Mononuclear cell (primary cell): Measurements from ENCODE around the gene UGT3A2. TPM values are rescaled to one million over a fixed set of nuclear protein-coding genes. Genes with fewer than 3 reads are reported as not detected.
"Not testable (repeated sequence)": the region's sequence is repeated elsewhere in the genome, so short reads cannot be mapped to it uniquely, and the experiment has no call there.

Experiments
- H3K27me3 ChIP-seq: 2 replicates; pipeline ENCODE4 v1.6.0; 2011; ENCODE audit warnings: low read length, control low read depth; ENCODE audit not compliant: insufficient read depth
- H3K4me1 ChIP-seq: 2 replicates; pipeline ENCODE4 v1.5.1; 2011; ENCODE audit warnings: mild to moderate bottlenecking, low read length, control low read depth; ENCODE audit not compliant: insufficient read depth
- H3K4me3 ChIP-seq: 2 replicates; pipeline ENCODE4 v1.5.1; 2011; ENCODE audit warnings: mild to moderate bottlenecking, low read length, moderate library complexity
- H3K9me3 ChIP-seq: 2 replicates; pipeline ENCODE4 v1.5.1; 2011; ENCODE audit warnings: low read depth, mild to moderate bottlenecking, control low read depth, low read length
- total RNA-seq: library from RNA; depleted of rRNA; stranded (reverse); fragments of >200 nt; gene quantifications from one replicate; pipeline ENCODE4 v1.2.3, GENCODE V29; 2012

UGT3A2 gene
- total RNA-seq, 1 donor, result not detected

- Histone ChIP-seq H3K9me3 (no peaks in the 10 kb centered on the region), H3K27me3 (no peaks in the 10 kb centered on the region), H3K4me1 (no peaks in the 10 kb centered on the region), H3K4me3 (no peak overlapping the region)
Observed at GRCh38 chr5:36033047-36033446, 33.6 kb downstream of the UGT3A2 start.

- Histone ChIP-seq H3K27me3 (no peaks in the 10 kb centered on the region), H3K4me1 (no peaks in the 10 kb centered on the region), H3K4me3 (no peak overlapping the region), H3K9me3 (no peaks in the 10 kb centered on the region)
Observed at GRCh38 chr5:36031223-36031622, 35.5 kb downstream of the UGT3A2 start.

- H3K9me3 ChIP-seq, result no peaks in the 10 kb centered on the region
- H3K4me3 ChIP-seq, result no peak overlapping the region
- no peaks in the 10 kb centered on the region for H3K4me1 ChIP-seq
- no peaks in the 10 kb centered on the region for H3K27me3 ChIP-seq
Observed at GRCh38 chr5:36029914-36030313, 36.8 kb downstream of the UGT3A2 start.

- Histone ChIP-seq H3K4me1 (no peaks in the 10 kb centered on the region), H3K4me3 (no peak overlapping the region), H3K9me3 (no peaks in the 10 kb centered on the region), H3K27me3 (no peaks in the 10 kb centered on the region)
Observed at GRCh38 chr5:36028816-36029465, 37.7 kb downstream of the UGT3A2 start.

GRCh38 chr5:36027711-36028110, 39.0 kb downstream of the UGT3A2 start:
- no peaks in the 10 kb centered on the region for H3K27me3 ChIP-seq
- H3K4me1 ChIP-seq, result no peaks in the 10 kb centered on the region
- H3K4me3 ChIP-seq, result no peak overlapping the region

GRCh38 chr5:36026706-36027465, 39.8 kb downstream of the UGT3A2 start:
- H3K27me3 ChIP-seq, result no peaks in the 10 kb centered on the region
- H3K4me1 ChIP-seq, result no peaks in the 10 kb centered on the region
- H3K9me3 ChIP-seq, result no peaks in the 10 kb centered on the region
- no peak overlapping the region for H3K4me3 ChIP-seq

More at GRCh38 chr5:36027711-36028110, 39.0 kb downstream of the UGT3A2 start:
- H3K9me3 ChIP-seq, result no peaks in the 10 kb centered on the region

GRCh38 chr5:36022246-36022645, 44.4 kb downstream of the UGT3A2 start:
- H3K4me1 ChIP-seq, H3K27me3 ChIP-seq, H3K9me3 ChIP-seq, H3K4me3 ChIP-seq: not testable (repeated sequence)

GRCh38 chr5:36019584-36019983, 47.1 kb downstream of the UGT3A2 start:
- not testable (repeated sequence) for H3K27me3 ChIP-seq

GRCh38 chr5:36017622-36018021, 49.1 kb downstream of the UGT3A2 start:
- Histone ChIP-seq H3K4me3 (no peak overlapping the region), H3K27me3 (no peaks in the 10 kb centered on the region), H3K9me3 (peaks cover 5% of the 10 kb centered on the region), H3K4me1 (no peaks in the 10 kb centered on the region)

More at GRCh38 chr5:36019584-36019983, 47.1 kb downstream of the UGT3A2 start:
- not testable (repeated sequence) for H3K4me3 ChIP-seq, H3K9me3 ChIP-seq, H3K4me1 ChIP-seq

GRCh38 chr5:36017004-36017403, 49.7 kb downstream of the UGT3A2 start:
- no peak overlapping the region for H3K4me3 ChIP-seq
- peaks cover 5% of the 10 kb centered on the region for H3K9me3 ChIP-seq
- no peaks in the 10 kb centered on the region for H3K4me1 ChIP-seq
- no peaks in the 10 kb centered on the region for H3K27me3 ChIP-seq

- H3K9me3 ChIP-seq, result peaks cover 5% of the 10 kb centered on the region
- no peaks in the 10 kb centered on the region for H3K27me3 ChIP-seq
- H3K4me3 ChIP-seq, result no peak overlapping the region
- no peaks in the 10 kb centered on the region for H3K4me1 ChIP-seq
Observed at GRCh38 chr5:36013182-36013581, 53.5 kb downstream of the UGT3A2 start.

- Histone ChIP-seq H3K4me1 (no peaks in the 10 kb centered on the region), H3K9me3 (peaks cover 5% of the 10 kb centered on the region), H3K4me3 (no peak overlapping the region), H3K27me3 (no peaks in the 10 kb centered on the region)
Observed at GRCh38 chr5:36009698-36010097, 57.0 kb downstream of the UGT3A2 start.

GRCh38 chr5:36007366-36007765, 59.3 kb downstream of the UGT3A2 start:
- H3K9me3 ChIP-seq, result no peaks in the 10 kb centered on the region
- H3K4me1 ChIP-seq, result no peaks in the 10 kb centered on the region
- no peaks in the 10 kb centered on the region for H3K27me3 ChIP-seq

GRCh38 chr5:36006163-36006562, 60.5 kb downstream of the UGT3A2 start:
- Histone ChIP-seq H3K4me3 (no peak overlapping the region), H3K4me1 (no peaks in the 10 kb centered on the region), H3K9me3 (no peaks in the 10 kb centered on the region), H3K27me3 (no peaks in the 10 kb centered on the region)

More at GRCh38 chr5:36007366-36007765, 59.3 kb downstream of the UGT3A2 start:
- no peak overlapping the region for H3K4me3 ChIP-seq

GRCh38 chr5:36001032-36001431, 65.7 kb downstream of the UGT3A2 start:
- Histone ChIP-seq H3K4me3 (no peak overlapping the region), H3K27me3 (no peaks in the 10 kb centered on the region), H3K4me1 (no peaks in the 10 kb centered on the region), H3K9me3 (no peaks in the 10 kb centered on the region)

- Histone ChIP-seq H3K4me1 (no peaks in the 10 kb centered on the region), H3K4me3 (no peak overlapping the region), H3K9me3 (no peaks in the 10 kb centered on the region), H3K27me3 (no peaks in the 10 kb centered on the region)
Observed at GRCh38 chr5:35999547-35999946, 67.1 kb downstream of the UGT3A2 start.
